ENCODE measurements around the gene FAM193A. TPM values are rescaled to one million over a fixed set of nuclear protein-coding genes. Genes with fewer than 3 reads are reported as not detected.
"Not testable (repeated sequence)": the region's sequence is repeated elsewhere in the genome, so short reads cannot be mapped to it uniquely, and the experiment has no call there.

FAM193A gene
- total RNA-seq, 1 experiment from 2014 or later = 38.2 TPM

DNA sequence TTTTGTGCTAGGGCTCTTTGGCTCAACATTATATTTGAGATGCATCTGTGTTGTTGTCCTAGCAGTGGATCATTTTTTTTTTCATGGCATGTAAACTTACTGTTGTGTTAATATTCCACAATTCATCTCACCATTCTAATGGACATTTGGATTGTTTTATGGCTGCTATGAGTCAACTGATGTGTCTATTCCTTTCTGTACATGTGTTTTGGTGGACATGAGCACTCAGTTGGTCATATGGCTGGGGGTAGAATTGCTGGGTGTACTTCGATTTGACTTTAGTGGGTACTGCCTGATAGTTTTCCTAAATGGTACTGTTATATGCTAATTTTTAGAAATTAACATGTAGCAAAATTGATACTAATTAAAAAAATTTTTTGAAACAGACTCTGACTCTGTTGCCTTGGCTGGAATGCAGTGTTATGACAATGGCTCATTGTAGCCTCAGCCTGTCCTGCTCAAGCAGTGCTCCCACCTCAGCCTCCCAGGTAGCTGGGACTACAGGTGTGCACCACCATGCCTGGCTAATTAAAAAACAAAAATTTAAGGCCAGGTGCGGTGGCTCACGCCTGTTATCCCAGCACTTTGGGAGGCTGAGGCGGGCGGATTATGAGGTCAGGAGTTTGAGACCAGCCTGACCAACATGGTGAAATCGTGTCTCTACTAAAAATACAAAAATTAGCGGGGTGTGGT, 9.0 kb downstream of the FAM193A start:
- CTCF ChIA-PET = no interaction called here
- POLR2A ChIA-PET (ENCODE audit: low non-redundant PET) = no interaction called here
- intact Hi-C loops (cut with micrococcal nuclease; ENCODE audit: unreplicated experiment) = no loop called here

DNA sequence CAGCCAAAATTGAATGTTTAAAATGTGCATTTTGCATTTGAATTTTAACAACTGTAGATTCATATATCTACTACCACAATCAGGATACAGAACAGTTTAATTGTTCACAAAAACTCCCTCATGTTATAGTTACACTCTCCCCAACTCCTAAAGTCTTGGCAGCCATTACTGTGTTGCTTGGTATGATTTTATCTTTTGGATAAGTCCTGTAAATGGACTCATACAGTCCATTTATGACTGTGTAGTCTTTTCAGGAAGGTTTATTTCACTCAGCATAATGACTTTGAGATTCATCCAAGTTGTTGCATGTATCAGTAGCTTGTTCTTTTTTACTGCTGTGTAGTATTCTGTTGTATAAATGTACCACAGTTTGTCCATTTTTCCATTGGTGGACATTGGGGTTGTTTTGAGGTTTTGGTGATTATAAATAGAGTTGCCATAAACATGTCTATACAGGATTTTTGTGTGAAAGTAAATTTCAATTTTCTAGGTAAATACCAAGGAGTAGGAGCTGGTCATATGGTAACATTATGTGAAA, 9.9 kb downstream of the FAM193A start:
- Histone ChIP-seq H3K9me3 (ENCODE audit: low read depth, low read length, poor library complexity, severe bottlenecking) (no peaks in the 10 kb centered on the region), H3K4me3 (ENCODE audit: low read depth, low read length, poor library complexity, severe bottlenecking) (no peak overlapping the region), H3K36me3 (ENCODE audit: insufficient read depth, low read length, poor library complexity, severe bottlenecking) (no peaks in the 10 kb centered on the region), H3K27me3 (replicated peaks; ENCODE audit: insufficient read depth, low read depth, low read length, poor library complexity) (no peaks in the 10 kb centered on the region), H3K27ac (ENCODE audit: low read depth, low read length, poor library complexity, severe bottlenecking) (no peak overlapping the region), H3K4me1 (ENCODE audit: insufficient read depth, low read length, poor library complexity, severe bottlenecking) (no peaks in the 10 kb centered on the region)
- BruUV-seq (replicated peaks) = no TSS peak
- ChIA-PET POLR2A (ENCODE audit: low non-redundant PET) (no interaction called here), CTCF (no interaction called here)
- intact Hi-C loops (cut with micrococcal nuclease; ENCODE audit: unreplicated experiment) = no loop called here
- TF ChIP-seq, protein P1, sequence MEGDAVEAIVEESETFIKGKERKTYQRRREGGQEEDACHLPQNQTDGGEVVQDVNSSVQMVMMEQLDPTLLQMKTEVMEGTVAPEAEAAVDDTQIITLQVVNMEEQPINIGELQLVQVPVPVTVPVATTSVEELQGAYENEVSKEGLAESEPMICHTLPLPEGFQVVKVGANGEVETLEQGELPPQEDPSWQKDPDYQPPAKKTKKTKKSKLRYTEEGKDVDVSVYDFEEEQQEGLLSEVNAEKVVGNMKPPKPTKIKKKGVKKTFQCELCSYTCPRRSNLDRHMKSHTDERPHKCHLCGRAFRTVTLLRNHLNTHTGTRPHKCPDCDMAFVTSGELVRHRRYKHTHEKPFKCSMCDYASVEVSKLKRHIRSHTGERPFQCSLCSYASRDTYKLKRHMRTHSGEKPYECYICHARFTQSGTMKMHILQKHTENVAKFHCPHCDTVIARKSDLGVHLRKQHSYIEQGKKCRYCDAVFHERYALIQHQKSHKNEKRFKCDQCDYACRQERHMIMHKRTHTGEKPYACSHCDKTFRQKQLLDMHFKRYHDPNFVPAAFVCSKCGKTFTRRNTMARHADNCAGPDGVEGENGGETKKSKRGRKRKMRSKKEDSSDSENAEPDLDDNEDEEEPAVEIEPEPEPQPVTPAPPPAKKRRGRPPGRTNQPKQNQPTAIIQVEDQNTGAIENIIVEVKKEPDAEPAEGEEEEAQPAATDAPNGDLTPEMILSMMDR (conservative IDR thresholded peaks at IDR 0.05; ENCODE audit: low read depth, low read length) = no peak
- TF ChIP-seq EZH2 (IDR thresholded peaks at IDR 0.05; ENCODE audit: borderline replicate concordance, low read depth, low read length, poor library complexity, severe bottlenecking) = no peak
- DNase-seq (ENCODE audit: low spot score) = no peak

More for the DNA sequence above, 9.0 kb downstream of the FAM193A start:
- no peak overlapping the region for H3K4me3 ChIP-seq (ENCODE audit: low read depth, low read length, poor library complexity, severe bottlenecking)
- TF ChIP-seq EZH2 (IDR thresholded peaks at IDR 0.05; ENCODE audit: borderline replicate concordance, low read depth, low read length, poor library complexity, severe bottlenecking) = no peak
- TF ChIP-seq, protein P1 (conservative IDR thresholded peaks at IDR 0.05; ENCODE audit: low read depth, low read length) = no peak
- H3K27ac ChIP-seq (ENCODE audit: low read depth, low read length, poor library complexity, severe bottlenecking) = no peak overlapping the region
- H3K9me3 ChIP-seq (ENCODE audit: low read depth, low read length, poor library complexity, severe bottlenecking) = no peaks in the 10 kb centered on the region
- H3K4me1 ChIP-seq (ENCODE audit: insufficient read depth, low read length, poor library complexity, severe bottlenecking) = no peaks in the 10 kb centered on the region
- no TSS peak for BruUV-seq (replicated peaks)
- no peaks in the 10 kb centered on the region for H3K36me3 ChIP-seq (ENCODE audit: insufficient read depth, low read length, poor library complexity, severe bottlenecking)
- no peak for DNase-seq (ENCODE audit: low spot score)
- H3K27me3 ChIP-seq (replicated peaks; ENCODE audit: insufficient read depth, low read depth, low read length, poor library complexity) = no peaks in the 10 kb centered on the region

DNA sequence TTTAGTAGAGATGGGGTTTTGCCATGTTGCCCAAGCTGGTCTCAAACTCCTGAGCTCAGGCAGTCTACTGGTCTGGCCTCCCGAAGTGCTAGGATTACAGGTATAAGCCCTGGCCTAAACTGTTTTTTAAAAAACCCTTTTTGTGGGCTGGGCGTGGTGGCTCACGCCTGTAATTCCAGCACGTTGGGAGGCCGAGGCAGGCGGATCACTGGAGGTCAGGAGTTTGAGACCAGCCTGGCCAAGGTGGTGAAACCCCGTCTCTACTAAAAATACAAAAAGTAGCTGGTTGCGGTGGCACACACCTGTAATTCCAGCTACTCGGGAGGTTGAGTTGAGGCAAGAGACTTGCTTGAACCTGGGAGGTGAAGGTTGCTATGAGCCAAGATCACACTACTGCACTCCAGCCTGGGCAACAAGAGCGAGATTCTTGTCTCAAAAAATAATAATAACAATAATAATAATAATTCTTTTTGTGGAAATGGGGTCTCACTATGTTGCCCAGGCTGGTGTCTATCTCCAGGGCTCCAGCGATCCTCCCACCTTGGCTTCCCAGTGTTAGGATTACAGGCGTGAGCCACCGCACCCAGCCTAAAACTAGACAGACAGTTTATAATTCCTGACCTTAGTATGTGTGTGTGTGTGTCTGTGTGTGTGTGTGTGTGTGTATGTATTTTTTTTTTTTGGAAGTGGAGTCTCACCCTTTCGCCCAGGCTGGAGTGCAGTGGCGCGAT, 10.7 kb downstream of the FAM193A start:
- intact Hi-C loops (cut with micrococcal nuclease; ENCODE audit: unreplicated experiment); CTCF ChIA-PET: not testable (repeated sequence)

More for the DNA sequence above, 10.7 kb downstream of the FAM193A start:
- H3K36me3 ChIP-seq (ENCODE audit: insufficient read depth, low read length, poor library complexity, severe bottlenecking); POLR2A ChIA-PET (ENCODE audit: low non-redundant PET); BruUV-seq (replicated peaks); DNase-seq (ENCODE audit: low spot score); H3K9me3 ChIP-seq (ENCODE audit: low read depth, low read length, poor library complexity, severe bottlenecking); H3K27me3 ChIP-seq (replicated peaks; ENCODE audit: insufficient read depth, low read depth, low read length, poor library complexity); H3K4me3 ChIP-seq (ENCODE audit: low read depth, low read length, poor library complexity, severe bottlenecking); H3K4me1 ChIP-seq (ENCODE audit: insufficient read depth, low read length, poor library complexity, severe bottlenecking); H3K27ac ChIP-seq (ENCODE audit: low read depth, low read length, poor library complexity, severe bottlenecking): not testable (repeated sequence)
